Measurements from ENCODE around the gene TOMM20L. TPM values are rescaled to one million over a fixed set of nuclear protein-coding genes. Genes with fewer than 3 reads are reported as not detected.

TOMM20L gene
- total and polyA plus RNA-seq, 2 of the 8 experiments (the other 6 are each of a cell fraction or from before 2014, with no cell fraction given) = not detected

GRCh38 chr14:58414845-58415244, 19.1 kb downstream of the TOMM20L start:
- no peak overlapping the region for H4K8ac ChIP-seq (ENCODE audit: extremely low read depth, insufficient read depth, low read length)
- peaks cover 0 to 6% of the 10 kb centered on the region in 2 experiments; a peak in 3 of 4 replicates for H3K79me2 ChIP-seq (ENCODE audit: control insufficient read depth in 1 of 2, insufficient read depth in 2 of 2, low read length in 2 of 2)
- H3K56ac ChIP-seq (replicated peaks; ENCODE audit: insufficient read length, low read depth, low read length) = no peak overlapping the region
- H3K27me3 ChIP-seq (replicated peaks in 1 of 4; ENCODE audit: control insufficient read depth in 3 of 4, extremely low read depth in 1 of 4, insufficient read depth in 3 of 4, low read length in 3 of 4) = no peaks in the 10 kb centered on the region
- no peak overlapping the region for H3K23ac ChIP-seq (ENCODE audit: insufficient read length)
- ChIA-PET CTCF (ENCODE audit: partially characterized antibody) (no interaction called here), POLR2A (ENCODE audit: partially characterized antibody) (no interaction called here)
- H2AFZ ChIP-seq (ENCODE audit: low read length) = no peak overlapping the region
- H3K4ac ChIP-seq (replicated peaks; ENCODE audit: insufficient read length, low read depth, low read length) = no peak overlapping the region
- 100% methylated on average over 1 of the region's 1 CpG; no CpG with 5 or more reads in 1 of the 2 experiments for WGBS, 2 experiments (ENCODE audit: extremely low coverage in 1 of 2, insufficient coverage in 1 of 2, insufficient read length in 1 of 2, insufficient replicate concordance in 2 of 2, low coverage in 1 of 2, low lambda C conversion rate in 2 of 2, missing lambda C conversion rate in 1 of 2)
- H3K27ac ChIP-seq (ENCODE audit: low read depth, low read length) = no peak overlapping the region
- H4K20me1 ChIP-seq (replicated peaks in 1 of 2; ENCODE audit: control insufficient read depth in 1 of 2, insufficient read depth in 2 of 2, low read length in 2 of 2) = peaks cover 0 to 3% of the 10 kb centered on the region in 2 experiments
- H2BK120ac ChIP-seq (replicated peaks; ENCODE audit: low read depth, low read length) = no peak overlapping the region
- no peaks in the 10 kb centered on the region for H3K9me3 ChIP-seq (ENCODE audit: insufficient read depth in 2 of 2, low read depth in 1 of 2, low read length in 1 of 2)
- no peak overlapping the region for H2AK5ac ChIP-seq (ENCODE audit: low read depth, low read length)
- TF ChIP-seq POU5F1 (IDR thresholded peaks at IDR 0.05; ENCODE audit: low read depth, low read length) (no peak), RNF2 (IDR thresholded peaks at IDR 0.05; ENCODE audit: borderline replicate concordance, low read depth, low read length, missing control alignments, poor library complexity, severe bottlenecking) (no peak), SAP30 (IDR thresholded peaks at IDR 0.05; ENCODE audit: insufficient read depth, insufficient replicate concordance, low read length) (no peak), SP4 (IDR thresholded peaks at IDR 0.05; ENCODE audit: low read length) (no peak)
- FAIRE-seq (no peak), DNase-seq (ENCODE audit: low read depth in 1 of 2, low spot score in 2 of 2) (no peak)
- H3K23me2 ChIP-seq (ENCODE audit: low read depth, low read length) = no peaks in the 10 kb centered on the region
- H4K5ac ChIP-seq (ENCODE audit: insufficient read length, low read depth, low read length) = no peak overlapping the region
- no peak overlapping the region for H3K4me3 ChIP-seq (ENCODE audit: extremely low read depth in 1 of 4, insufficient read depth in 2 of 4, low read depth in 3 of 4, low read length in 4 of 4)
- H3K4me1 ChIP-seq (replicated peaks in 1 of 4; ENCODE audit: control insufficient read depth in 3 of 4, insufficient read depth in 4 of 4, low read length in 3 of 4) = peaks cover 0 to 3% (median 0%) of the 10 kb centered on the region in 4 experiments; a peak in 1 of 7 replicates
- H2BK5ac ChIP-seq (ENCODE audit: low read depth, low read length) = no peak overlapping the region
- no peak overlapping the region for H3K14ac ChIP-seq (ENCODE audit: insufficient read length)
- H2BK20ac ChIP-seq (ENCODE audit: low read length) = no peak overlapping the region
- no peak overlapping the region for H3K9ac ChIP-seq (replicated peaks in 1 of 4; ENCODE audit: extremely low read depth in 1 of 4, low read depth in 3 of 4, low read length in 3 of 4)
- no peak overlapping the region for H4K91ac ChIP-seq (replicated peaks; ENCODE audit: insufficient read length, low read length)
- no peak overlapping the region for H3K4me2 ChIP-seq (ENCODE audit: insufficient read depth in 1 of 2, low read depth in 2 of 2, low read length in 2 of 2)
- H2BK15ac ChIP-seq (ENCODE audit: low read length) = no peak overlapping the region
- peaks cover 5 to 48% (median 22%) of the 10 kb centered on the region in 4 experiments; a peak in 6 of 8 replicates for H3K36me3 ChIP-seq (ENCODE audit: control insufficient read depth in 2 of 4, insufficient read depth in 4 of 4, low read length in 3 of 4)
- no peak overlapping the region for H3K18ac ChIP-seq (ENCODE audit: extremely low read depth, low read length)
- H2BK12ac ChIP-seq (ENCODE audit: low read depth, low read length) = no peak overlapping the region
- H3K79me1 ChIP-seq (ENCODE audit: low read depth, low read length) = no peaks in the 10 kb centered on the region
